Peyer's patch (tissue), 4 donors: Measurements from ENCODE around the gene DBI.

Experiments
- POLR2A ChIP-seq, 2 donors: fragments of 450-650 bp; IDR thresholded peaks; one replicate each; pipeline ENCODE4 v1.5.1; 2017; ENCODE audit warnings: antibody characterized with exemption in 2 of 2, mild to moderate bottlenecking in 2 of 2, moderate library complexity in 2 of 2
- TF ChIP-seq, protein P1 (sequence below), 6 experiments: fragments of 450-650 bp in 4 of 6; fragments of 200-600 bp in 2 of 6; sonication (generic) in 1 of 6; IDR thresholded peaks; one replicate each; pipeline ENCODE4 v1.5.1; 2017 to 2019; ENCODE audit warnings: antibody characterized with exemption in 6 of 6, mild to moderate bottlenecking in 3 of 6, moderate library complexity in 1 of 6

DNA sequence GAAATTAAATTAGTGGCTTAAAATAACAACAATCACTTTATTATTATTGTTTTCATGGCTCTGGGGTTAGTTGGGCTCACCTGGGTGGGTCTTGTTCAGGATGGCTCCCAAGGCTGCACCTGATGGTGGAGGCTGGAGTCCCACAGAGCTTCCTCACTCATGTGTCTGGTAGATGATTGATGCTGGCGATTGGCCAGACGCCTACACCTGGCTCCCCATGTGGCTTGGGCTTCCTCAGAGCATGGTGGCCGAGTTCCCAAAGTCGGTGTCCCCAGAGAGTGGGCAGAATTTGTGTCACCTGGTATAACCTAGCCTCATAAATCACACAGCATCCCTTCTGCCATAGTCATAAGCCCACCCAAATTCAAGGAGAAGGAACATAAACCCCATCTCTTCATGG lies 18.2 kb downstream of the DBI start:
- TF ChIP-seq, protein P1, sequence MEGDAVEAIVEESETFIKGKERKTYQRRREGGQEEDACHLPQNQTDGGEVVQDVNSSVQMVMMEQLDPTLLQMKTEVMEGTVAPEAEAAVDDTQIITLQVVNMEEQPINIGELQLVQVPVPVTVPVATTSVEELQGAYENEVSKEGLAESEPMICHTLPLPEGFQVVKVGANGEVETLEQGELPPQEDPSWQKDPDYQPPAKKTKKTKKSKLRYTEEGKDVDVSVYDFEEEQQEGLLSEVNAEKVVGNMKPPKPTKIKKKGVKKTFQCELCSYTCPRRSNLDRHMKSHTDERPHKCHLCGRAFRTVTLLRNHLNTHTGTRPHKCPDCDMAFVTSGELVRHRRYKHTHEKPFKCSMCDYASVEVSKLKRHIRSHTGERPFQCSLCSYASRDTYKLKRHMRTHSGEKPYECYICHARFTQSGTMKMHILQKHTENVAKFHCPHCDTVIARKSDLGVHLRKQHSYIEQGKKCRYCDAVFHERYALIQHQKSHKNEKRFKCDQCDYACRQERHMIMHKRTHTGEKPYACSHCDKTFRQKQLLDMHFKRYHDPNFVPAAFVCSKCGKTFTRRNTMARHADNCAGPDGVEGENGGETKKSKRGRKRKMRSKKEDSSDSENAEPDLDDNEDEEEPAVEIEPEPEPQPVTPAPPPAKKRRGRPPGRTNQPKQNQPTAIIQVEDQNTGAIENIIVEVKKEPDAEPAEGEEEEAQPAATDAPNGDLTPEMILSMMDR (IDR thresholded peaks at IDR 0.05): no peak
- TF ChIP-seq POLR2A (IDR thresholded peaks at IDR 0.05): no peak
